ENCODE data around the gene NVL. TPM values are rescaled to one million over a fixed set of nuclear protein-coding genes. Genes with fewer than 3 reads are reported as not detected.

The NVL gene
- total and polyA plus RNA-seq, 10 of the 15 experiments (the other 5 are each of a cell fraction or from before 2014, with no cell fraction given) = 20.3 to 49.6 (median 35.2) TPM

DNA sequence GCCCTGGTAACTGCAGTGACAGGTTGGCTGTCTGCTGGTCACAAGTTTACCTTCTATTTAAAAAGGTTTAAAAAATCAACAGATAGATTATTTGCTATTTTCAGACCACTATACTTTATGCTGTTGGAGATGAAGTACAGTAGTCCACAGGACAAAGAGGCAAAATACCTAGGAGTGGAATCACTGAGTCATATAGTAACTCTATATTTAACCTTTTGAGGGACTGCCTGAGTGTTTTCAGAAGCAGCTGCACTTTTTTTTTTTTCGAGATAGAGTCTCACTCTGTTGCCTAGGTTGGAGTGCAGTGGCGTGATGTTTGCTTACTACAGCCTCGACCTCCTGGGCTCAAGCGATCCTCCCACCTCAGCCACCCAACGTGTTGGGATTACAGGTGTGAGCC is 38.4 kb upstream of the NVL start (continued):
- TF ChIP-seq, protein P1, sequence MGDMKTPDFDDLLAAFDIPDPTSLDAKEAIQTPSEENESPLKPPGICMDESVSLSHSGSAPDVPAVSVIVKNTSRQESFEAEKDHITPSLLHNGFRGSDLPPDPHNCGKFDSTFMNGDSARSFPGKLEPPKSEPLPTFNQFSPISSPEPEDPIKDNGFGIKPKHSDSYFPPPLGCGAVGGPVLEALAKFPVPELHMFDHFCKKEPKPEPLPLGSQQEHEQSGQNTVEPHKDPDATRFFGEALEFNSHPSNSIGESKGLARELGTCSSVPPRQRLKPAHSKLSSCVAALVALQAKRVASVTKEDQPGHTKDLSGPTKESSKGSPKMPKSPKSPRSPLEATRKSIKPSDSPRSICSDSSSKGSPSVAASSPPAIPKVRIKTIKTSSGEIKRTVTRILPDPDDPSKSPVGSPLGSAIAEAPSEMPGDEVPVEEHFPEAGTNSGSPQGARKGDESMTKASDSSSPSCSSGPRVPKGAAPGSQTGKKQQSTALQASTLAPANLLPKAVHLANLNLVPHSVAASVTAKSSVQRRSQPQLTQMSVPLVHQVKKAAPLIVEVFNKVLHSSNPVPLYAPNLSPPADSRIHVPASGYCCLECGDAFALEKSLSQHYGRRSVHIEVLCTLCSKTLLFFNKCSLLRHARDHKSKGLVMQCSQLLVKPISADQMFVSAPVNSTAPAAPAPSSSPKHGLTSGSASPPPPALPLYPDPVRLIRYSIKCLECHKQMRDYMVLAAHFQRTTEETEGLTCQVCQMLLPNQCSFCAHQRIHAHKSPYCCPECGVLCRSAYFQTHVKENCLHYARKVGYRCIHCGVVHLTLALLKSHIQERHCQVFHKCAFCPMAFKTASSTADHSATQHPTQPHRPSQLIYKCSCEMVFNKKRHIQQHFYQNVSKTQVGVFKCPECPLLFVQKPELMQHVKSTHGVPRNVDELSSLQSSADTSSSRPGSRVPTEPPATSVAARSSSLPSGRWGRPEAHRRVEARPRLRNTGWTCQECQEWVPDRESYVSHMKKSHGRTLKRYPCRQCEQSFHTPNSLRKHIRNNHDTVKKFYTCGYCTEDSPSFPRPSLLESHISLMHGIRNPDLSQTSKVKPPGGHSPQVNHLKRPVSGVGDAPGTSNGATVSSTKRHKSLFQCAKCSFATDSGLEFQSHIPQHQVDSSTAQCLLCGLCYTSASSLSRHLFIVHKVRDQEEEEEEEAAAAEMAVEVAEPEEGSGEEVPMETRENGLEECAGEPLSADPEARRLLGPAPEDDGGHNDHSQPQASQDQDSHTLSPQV (IDR thresholded peaks at IDR 0.05) = no peak
- no peak for TF ChIP-seq WRNIP1 (IDR thresholded peaks at IDR 0.05; ENCODE audit: borderline replicate concordance, low read depth, low read length)
- TF ChIP-seq POLR2AphosphoS5 (IDR thresholded peaks at IDR 0.05; ENCODE audit: low read length) = no peak
- TF ChIP-seq, protein P2, sequence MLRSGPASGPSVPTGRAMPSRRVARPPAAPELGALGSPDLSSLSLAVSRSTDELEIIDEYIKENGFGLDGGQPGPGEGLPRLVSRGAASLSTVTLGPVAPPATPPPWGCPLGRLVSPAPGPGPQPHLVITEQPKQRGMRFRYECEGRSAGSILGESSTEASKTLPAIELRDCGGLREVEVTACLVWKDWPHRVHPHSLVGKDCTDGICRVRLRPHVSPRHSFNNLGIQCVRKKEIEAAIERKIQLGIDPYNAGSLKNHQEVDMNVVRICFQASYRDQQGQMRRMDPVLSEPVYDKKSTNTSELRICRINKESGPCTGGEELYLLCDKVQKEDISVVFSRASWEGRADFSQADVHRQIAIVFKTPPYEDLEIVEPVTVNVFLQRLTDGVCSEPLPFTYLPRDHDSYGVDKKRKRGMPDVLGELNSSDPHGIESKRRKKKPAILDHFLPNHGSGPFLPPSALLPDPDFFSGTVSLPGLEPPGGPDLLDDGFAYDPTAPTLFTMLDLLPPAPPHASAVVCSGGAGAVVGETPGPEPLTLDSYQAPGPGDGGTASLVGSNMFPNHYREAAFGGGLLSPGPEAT (IDR thresholded peaks at IDR 0.05; ENCODE audit: low read depth) = 0 out of 2 replicates have a peak, but pooled peaks have one; percentile 48
- TF ChIP-seq, protein P3, sequence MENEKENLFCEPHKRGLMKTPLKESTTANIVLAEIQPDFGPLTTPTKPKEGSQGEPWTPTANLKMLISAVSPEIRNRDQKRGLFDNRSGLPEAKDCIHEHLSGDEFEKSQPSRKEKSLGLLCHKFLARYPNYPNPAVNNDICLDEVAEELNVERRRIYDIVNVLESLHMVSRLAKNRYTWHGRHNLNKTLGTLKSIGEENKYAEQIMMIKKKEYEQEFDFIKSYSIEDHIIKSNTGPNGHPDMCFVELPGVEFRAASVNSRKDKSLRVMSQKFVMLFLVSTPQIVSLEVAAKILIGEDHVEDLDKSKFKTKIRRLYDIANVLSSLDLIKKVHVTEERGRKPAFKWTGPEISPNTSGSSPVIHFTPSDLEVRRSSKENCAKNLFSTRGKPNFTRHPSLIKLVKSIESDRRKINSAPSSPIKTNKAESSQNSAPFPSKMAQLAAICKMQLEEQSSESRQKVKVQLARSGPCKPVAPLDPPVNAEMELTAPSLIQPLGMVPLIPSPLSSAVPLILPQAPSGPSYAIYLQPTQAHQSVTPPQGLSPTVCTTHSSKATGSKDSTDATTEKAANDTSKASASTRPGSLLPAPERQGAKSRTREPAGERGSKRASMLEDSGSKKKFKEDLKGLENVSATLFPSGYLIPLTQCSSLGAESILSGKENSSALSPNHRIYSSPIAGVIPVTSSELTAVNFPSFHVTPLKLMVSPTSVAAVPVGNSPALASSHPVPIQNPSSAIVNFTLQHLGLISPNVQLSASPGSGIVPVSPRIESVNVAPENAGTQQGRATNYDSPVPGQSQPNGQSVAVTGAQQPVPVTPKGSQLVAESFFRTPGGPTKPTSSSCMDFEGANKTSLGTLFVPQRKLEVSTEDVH (IDR thresholded peaks at IDR 0.05; ENCODE audit: low read depth, partially characterized antibody) = no peak
- TF ChIP-seq RUNX3 (IDR thresholded peaks at IDR 0.05; ENCODE audit: low read length) = peak; percentile 63; the same call in 1 of the 2 replicates
- TF ChIP-seq TCF3 (IDR thresholded peaks at IDR 0.05; ENCODE audit: borderline replicate concordance, insufficient read depth, low read depth, low read length) = no peak
- no peak for TF ChIP-seq NFYB (IDR thresholded peaks at IDR 0.05; ENCODE audit: insufficient read depth, low read depth, low read length)
- TF ChIP-seq SRF (IDR thresholded peaks at IDR 0.05; ENCODE audit: low read depth in 2 of 2, low read length in 2 of 2) = no peak
- TF ChIP-seq, protein P4, sequence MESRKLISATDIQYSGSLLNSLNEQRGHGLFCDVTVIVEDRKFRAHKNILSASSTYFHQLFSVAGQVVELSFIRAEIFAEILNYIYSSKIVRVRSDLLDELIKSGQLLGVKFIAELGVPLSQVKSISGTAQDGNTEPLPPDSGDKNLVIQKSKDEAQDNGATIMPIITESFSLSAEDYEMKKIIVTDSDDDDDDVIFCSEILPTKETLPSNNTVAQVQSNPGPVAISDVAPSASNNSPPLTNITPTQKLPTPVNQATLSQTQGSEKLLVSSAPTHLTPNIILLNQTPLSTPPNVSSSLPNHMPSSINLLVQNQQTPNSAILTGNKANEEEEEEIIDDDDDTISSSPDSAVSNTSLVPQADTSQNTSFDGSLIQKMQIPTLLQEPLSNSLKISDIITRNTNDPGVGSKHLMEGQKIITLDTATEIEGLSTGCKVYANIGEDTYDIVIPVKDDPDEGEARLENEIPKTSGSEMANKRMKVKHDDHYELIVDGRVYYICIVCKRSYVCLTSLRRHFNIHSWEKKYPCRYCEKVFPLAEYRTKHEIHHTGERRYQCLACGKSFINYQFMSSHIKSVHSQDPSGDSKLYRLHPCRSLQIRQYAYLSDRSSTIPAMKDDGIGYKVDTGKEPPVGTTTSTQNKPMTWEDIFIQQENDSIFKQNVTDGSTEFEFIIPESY (IDR thresholded peaks at IDR 0.05) = no peak
- no peak for TF ChIP-seq LARP7 (IDR thresholded peaks at IDR 0.05)
- no peak for TF ChIP-seq STAT3 (IDR thresholded peaks at IDR 0.05; ENCODE audit: low read depth, low read length)
- TF ChIP-seq MYC (IDR thresholded peaks at IDR 0.05; ENCODE audit: insufficient read depth, insufficient read length, insufficient replicate concordance, low read length, severe bottlenecking) = no peak
- TF ChIP-seq TBL1XR1 (IDR thresholded peaks at IDR 0.05; ENCODE audit: low read depth, low read length) = no peak
- TF ChIP-seq PAX8 (IDR thresholded peaks at IDR 0.05) = no peak
- TF ChIP-seq, protein P5, sequence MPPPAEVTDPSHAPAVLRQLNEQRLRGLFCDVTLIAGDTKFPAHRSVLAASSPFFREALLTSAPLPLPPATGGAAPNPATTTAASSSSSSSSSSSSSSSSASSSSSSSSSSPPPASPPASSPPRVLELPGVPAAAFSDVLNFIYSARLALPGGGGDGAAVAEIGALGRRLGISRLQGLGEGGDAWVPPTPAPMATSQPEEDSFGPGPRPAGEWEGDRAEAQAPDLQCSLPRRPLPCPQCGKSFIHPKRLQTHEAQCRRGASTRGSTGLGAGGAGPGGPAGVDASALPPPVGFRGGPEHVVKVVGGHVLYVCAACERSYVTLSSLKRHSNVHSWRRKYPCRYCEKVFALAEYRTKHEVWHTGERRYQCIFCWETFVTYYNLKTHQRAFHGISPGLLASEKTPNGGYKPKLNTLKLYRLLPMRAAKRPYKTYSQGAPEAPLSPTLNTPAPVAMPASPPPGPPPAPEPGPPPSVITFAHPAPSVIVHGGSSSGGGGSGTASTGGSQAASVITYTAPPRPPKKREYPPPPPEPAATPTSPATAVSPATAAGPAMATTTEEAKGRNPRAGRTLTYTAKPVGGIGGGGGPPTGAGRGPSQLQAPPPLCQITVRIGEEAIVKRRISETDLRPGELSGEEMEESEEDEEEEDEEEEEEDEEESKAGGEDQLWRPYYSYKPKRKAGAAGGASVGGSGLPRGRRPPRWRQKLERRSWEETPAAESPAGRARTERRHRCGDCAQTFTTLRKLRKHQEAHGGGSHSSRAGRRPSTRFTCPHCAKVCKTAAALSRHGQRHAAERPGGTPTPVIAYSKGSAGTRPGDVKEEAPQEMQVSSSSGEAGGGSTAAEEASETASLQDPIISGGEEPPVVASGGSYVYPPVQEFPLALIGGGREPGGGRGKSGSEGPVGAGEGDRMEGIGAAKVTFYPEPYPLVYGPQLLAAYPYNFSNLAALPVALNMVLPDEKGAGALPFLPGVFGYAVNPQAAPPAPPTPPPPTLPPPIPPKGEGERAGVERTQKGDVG (CRISPR knock-in tag; IDR thresholded peaks at IDR 0.05) = no peak
